GM21528 (cell line): ENCODE results near the gene UCN.
"Not testable (repeated sequence)": the region's sequence is repeated elsewhere in the genome, so short reads cannot be mapped to it uniquely, and the experiment has no call there.

Experiments used
- ATAC-seq: cut with Tn5 transposase; IDR thresholded peaks from one replicate; pipeline ENCODE4 v1.9.1; 2021; ENCODE audit warnings: mild to moderate bottlenecking, moderate library complexity; ENCODE audit not compliant: unreplicated experiment, low FRiP score

The UCN gene

DNA sequence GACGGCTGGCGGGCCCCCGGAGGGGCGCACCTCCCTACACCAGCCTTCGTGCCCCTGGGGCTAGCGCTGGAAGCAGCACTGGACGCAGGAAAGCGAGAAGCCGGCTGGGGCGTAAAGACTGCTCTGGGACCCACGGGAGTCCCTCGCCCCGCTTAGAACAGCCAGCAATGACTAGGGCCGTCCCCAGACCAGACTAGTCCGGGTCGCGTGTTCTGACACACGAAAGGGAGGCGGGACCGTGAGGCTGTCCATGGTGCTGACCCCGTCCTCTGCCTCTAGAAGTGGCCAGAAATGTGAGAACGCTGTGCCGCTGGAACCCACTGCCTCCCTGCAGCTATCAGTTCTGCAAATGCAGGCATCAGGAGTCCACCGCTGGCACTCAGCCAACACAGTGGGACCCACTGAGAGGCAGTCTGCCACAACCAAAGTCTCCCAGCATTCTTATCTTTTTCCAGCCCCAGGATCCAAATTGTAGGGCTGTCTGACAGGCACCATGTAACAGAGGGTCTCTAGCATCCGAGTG lies at the start of gene UCN:
TSS of gene UCN (minus strand) at position 87 of the 523 bp plus-strand sequence. CDS start 550 bp downstream, outside the sequence.
- no peak for ATAC-seq

DNA sequence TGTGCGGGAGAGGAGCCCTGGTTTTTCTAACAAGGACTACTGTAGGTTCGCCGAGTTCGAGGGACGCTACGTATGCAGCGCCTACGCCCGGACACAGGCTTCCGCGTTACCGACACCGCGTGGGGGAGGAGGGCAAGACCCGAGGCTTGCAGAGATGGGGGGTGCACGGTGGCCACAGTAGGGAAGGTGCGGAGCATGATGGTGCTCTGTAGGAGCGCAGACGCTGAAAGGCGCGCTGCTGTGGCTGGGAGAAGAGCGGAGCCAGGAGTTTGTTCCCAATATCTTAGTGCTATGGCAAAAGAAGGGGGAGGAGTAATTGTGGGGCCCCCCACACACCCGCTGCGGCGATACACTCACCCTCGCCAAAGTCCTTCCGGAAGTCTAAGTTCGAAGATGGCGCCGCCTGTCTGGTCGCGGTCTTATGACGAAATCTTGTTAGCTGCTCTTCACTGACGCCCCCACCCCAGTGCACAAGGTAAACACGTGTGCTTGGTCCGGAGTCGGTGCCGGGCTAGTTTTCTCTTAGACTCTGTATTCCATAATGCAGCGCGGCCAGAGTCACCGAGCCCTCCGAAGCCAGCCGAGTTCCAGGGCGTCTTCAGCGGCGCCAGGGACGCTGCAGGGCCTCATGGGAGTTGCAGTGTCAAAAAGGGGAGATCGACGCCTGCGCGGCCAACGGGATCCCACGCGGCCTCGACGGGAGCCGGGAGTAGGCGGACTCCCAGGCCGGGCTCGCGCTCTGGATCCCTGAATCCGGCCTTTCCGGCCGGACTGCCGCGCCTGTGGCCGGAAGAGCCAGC lies 48.3 kb upstream of the UCN start, which contains the start of gene GTF3C2:
TSS of gene GTF3C2 (minus strand) at position 383 of the 800 bp plus-strand sequence. CDS start 13,210 bp downstream, outside the sequence.
- peak; percentile 76 for ATAC-seq

GRCh38 chr2:27356056-27356381 lies 47.8 kb upstream of the UCN start:
- ATAC-seq, result peak; percentile 41

GRCh38 chr2:27354597-27354927 lies 46.3 kb upstream of the UCN start:
- ATAC-seq, result no peak

- ATAC-seq, result no peak
Observed at GRCh38 chr2:27353762-27354596, 45.7 kb upstream of the UCN start.

GRCh38 chr2:27353386-27353761 lies 45.1 kb upstream of the UCN start:
- ATAC-seq, result not testable (repeated sequence)

DNA sequence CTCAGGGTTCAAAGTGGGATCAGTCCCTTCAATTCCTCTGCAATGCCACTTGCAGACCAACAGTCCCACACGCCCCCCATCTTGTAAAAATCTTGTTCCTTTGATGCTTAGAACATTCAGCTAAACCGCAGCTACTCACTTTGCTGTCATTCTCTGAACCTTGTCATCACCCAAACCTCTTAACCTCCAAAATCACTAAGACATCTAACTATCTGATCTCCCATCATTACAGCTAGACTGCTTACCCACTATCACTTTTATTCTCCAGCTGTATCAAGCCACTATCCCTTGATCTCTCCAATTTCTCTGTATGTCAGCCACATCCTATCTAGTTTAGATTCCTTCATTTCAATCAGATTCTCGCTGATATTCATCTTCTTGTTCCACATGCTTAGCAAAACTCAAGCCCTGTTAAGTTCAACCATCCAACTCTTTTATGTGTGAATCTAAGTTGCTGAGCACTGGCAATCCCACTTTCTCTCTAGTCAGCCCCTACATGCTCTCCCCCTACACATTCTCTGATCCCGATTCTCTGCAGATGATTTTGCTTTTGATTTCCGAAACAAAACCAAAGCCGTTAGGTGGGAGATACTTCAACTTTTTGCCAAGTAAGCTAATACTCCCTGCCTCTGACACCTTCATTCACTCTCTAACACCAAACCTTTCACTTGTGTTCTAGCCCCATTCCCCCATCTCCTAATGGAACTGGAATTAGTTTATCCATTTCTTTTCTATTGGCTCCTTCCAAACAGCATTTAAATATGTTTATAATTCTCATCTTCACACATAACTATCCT lies 43.8 kb upstream of the UCN start:
- ATAC-seq, result no peak

GRCh38 chr2:27350106-27350693 lies 42.0 kb upstream of the UCN start:
- ATAC-seq, result no peak

DNA sequence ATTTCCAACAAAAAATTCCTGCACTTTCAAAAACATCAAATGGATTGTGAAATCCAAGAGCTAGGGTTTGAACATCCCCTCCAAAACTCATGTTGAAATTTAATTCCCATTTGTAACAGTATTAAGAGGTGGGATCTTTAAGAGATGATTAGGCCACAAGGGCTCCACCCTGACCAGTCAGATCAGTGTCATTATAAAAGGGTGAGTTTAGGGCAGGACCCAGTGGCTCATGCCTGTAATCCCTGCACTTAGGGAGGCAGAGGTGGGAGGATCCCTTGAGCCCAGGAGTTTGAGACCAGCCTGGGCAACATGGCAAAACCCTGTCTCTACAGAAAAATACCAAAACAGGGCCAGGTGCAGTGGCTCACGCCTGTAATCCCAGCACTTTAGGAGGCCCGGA lies 39.4 kb upstream of the UCN start:
- no peak for ATAC-seq

- no peak for ATAC-seq
Observed at GRCh38 chr2:27336173-27336572, 27.9 kb upstream of the UCN start.

DNA sequence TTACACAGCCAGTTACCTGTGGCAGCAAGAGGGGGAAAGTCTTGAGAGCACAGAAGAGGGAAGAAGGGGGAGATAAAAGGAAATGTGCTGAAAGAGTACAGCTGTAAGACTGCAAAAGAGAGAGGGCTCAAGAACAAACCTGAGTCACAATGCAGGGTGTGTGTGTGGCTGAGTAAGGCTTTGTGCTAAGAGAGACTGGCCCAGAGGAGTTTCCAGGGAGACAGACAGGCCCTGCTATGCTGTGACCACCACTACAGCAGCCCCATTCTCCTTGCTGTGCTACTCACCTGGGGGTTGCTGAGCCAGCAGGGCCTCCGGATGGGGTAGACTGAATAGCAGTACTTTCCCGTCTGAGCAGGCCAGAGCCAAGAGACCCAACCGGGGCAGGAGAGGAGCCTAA lies 27.1 kb upstream of the UCN start:
- no peak for ATAC-seq

GRCh38 chr2:27324720-27325119 lies 16.5 kb upstream of the UCN start:
- no peak for ATAC-seq

DNA sequence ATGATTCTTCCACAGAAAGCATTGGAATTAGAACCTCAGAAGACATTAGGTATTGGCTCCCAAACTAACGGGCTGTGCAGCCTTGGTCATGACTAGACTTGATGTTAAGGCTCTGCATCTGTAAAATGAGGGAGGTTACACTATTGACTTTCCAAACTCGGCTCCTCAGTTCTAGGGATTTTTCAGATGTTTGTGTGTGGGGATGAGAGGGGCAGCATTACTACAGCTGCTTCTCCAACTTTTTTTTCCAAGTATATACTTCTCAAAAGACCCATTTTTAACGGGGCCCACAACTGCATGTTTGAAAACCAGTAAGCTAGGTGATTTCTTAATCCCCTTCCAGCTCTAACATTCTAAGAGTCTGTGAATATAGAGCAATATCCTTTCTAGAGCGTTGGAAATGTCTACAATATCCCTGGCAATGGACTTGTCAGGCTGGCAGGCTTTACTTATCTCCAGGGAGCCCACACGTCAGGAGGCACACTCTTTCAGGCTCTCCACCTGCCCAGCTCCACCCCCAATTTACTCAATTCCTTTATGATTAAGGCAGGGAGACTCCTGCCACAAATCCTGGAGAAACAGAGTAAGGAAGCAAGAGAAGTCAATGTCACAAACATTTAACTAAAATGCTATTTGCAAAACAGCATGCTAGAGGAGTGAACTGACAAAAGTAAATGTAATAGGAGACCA lies 15.5 kb upstream of the UCN start:
- no peak for ATAC-seq

GRCh38 chr2:27322766-27323595 lies 14.7 kb upstream of the UCN start, which contains the start of gene MPV17:
TSS of gene MPV17 (minus strand) at chr2:27323097. CDS start at chr2:27322517, 580 bp downstream.
- peak; percentile 85 for ATAC-seq

DNA sequence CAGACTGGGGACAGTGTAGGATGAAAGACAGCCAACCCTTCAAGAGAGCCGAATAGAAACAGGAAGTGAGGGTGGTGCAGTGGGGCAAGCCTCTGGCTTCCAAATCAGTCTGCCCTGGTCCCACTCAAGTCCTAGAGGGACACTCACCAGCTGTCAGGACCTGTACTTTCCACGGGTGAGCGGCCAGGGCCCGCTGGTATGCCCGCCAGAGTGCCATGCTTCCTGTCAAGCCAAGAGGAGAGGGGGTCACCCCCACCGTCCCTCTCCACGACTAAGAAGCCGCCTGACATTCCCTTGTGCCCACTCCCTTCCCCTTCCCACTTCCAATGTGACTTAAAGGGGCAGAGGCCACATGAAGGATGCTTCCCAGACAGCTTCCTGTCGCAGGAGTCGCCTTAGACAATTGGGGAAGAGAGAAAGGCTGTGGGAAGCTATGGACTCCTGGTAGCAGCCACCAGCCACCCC lies 14.1 kb upstream of the UCN start:
- ATAC-seq, result no peak

- no peak for ATAC-seq
Observed at GRCh38 chr2:27320958-27321543, 12.8 kb upstream of the UCN start.

- ATAC-seq, result not testable (repeated sequence)
Observed at GRCh38 chr2:27319839-27320238, 11.6 kb upstream of the UCN start.

DNA sequence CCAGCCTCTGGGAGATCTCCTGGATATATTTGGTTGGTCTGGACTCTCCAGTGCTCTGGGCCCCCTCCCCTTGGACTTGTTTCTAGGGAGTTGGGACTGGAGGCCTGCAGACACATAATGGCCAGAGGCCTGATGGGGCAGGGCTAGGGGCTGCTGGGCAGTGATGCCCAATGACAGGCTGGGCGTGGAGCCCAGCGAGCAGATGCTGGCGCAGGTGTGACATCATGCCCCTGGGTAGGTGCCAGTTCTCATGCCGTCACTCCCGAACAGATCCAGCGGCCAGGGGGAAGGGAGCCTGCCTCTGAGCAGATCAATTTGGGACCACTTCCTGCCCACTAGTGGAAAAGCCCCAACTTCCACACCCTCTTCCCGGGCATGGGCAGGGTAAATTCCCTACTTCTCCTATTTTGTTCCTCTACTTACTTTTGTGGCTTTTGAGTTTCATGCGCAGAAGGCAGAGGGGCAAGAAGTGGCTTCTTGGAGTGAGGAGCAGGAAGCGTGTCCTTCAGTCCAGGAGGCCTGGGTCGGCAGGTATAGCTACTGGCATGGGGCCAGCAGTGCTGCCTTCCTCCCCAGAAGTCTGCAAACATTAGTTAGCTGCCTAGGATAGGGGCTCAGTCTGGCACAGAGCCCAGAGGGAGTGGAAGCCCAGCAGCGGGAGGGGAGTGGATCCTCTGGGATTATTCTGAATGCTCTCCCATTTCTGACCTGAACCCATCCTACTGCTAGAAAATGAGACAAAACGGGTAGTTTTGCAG lies 8.6 kb upstream of the UCN start:
- no peak for ATAC-seq
